GM18517 (cell line): ENCODE measurements around the gene RAPGEF4.
"Not testable (repeated sequence)": the region's sequence is repeated elsewhere in the genome, so short reads cannot be mapped to it uniquely, and the experiment has no call there.

ENCODE experiments used
- ATAC-seq: cut with Tn5 transposase; IDR thresholded peaks from one replicate; pipeline ENCODE4 v1.9.1; 2021; ENCODE audit warnings: mild to moderate bottlenecking, moderate library complexity; ENCODE audit not compliant: unreplicated experiment

RAPGEF4 gene

DNA sequence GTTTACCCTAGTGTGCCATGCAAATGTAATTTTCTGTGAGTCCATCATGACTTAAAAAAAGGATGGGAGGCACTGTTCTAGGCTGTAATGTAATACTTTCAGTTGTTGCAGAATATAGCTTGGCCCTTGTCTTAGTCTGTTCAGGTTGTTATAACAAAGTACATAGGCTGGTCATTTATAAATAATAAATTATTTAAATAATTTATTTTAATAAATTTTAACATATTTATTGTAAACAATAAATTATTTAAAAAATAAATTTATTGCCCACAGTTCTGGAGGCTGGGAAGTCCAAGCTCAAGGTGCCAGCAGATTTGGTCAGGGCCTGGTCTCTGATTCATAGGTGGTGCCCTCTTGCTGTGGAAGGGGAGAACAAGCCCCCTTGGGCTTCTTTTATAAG, 35.2 kb downstream of the RAPGEF4 start:
- no peak for ATAC-seq

DNA sequence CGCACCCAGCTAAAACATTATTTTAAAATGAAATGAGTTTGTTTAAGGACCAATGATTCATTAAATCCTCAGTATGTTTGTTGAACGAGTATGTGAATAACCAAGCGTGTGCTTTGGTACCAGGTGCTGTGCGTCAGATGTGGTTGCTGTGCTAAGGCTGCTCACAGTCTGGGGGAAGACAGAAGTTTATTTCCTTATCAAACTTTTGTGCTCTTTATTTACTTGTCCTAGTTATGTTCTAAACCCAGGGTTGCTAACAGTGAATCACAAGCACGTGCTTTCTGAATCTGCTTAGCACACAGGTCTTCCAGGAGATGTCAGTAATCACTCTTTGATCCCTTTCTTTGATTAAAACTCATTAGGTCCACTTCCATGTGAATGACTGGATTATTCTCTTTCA, 37.0 kb downstream of the RAPGEF4 start:
- no peak for ATAC-seq

DNA sequence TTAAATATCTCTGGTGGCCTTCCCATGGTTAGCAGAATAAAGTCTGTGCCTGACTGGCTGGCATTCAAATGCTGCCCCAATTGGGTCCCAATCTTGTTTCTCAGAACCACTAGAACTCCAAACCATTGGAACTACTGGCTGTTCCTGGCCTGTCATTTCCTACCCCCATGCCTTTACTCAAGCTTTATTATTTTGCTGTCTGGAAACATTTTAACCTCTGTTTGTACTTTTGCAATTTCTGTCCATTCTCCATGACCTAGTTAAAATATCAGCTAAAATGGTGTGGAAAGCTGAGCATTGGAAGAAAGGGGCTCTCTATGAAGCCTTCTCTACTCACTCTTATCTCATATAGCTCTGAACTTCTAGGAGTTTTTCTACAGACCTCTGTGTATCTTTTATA, 38.7 kb downstream of the RAPGEF4 start:
- no peak for ATAC-seq

DNA sequence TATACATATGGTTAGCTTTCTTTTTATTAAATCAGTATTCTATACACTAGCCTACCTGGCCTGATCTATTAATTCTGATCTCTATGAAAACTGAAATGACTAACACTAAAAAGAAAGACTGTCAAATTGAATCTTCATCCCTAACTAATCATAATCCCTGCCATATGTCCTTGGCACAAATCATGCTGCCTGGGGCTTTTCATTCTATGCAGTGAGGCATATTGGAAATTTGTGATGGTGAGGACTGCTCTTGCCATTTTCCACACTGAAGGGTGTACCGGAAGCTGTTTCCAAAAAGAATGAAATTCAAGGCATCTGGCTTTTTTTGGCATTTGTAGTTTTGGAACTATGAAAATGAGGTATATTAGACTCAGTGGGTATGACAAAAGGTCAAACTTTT, 39.7 kb downstream of the RAPGEF4 start:
- no peak for ATAC-seq

DNA sequence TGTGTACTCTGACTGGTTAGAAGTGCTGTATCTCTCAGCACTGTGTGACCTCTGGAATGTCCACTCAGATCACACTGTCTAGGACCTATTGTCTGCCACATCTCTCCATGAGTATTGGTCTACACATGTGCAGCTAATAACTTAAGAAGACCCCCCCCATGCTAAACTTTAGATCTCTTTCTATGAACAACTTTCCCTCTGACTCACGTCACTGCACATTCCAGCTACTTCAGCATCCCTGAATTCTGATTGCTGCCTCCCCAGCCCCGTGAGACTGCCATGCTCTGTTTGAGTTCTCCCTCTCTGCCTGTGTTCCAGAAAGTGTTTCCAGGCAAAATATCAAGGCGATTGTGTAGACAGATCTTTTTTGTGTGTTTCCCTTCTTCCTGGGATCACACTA, 41.8 kb downstream of the RAPGEF4 start:
- ATAC-seq: no peak

DNA sequence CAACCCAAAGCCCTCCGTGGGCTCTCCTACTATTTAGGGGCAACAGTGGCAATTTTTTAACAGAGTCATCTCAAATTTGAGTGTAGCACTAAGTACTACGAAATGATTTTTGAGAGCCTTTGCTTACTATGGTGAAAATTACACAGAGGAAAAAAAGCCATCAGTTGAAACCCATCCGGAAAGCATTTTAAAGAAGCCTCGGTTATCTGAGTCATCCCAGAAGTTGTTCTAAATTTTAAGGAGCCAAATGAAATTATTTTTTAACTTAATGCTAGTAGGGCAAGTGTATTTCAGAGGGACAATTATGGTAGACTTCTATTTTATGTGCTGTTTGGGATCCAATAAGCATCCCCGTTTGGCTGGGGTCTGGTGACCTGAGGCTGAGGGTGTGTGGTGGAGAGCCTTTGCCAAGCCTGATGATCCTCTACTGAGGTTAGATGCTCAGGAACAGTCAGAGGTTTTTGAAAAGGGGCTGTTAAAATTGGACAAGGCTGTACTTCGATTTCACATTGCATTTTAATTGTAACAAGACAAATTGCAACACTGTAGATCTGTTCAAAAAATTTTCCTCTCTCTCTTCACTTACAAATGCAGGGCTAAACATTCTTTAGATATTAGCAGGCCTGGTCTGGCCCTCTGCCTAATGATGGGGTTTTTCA, 47.0 kb downstream of the RAPGEF4 start:
- ATAC-seq: no peak

DNA sequence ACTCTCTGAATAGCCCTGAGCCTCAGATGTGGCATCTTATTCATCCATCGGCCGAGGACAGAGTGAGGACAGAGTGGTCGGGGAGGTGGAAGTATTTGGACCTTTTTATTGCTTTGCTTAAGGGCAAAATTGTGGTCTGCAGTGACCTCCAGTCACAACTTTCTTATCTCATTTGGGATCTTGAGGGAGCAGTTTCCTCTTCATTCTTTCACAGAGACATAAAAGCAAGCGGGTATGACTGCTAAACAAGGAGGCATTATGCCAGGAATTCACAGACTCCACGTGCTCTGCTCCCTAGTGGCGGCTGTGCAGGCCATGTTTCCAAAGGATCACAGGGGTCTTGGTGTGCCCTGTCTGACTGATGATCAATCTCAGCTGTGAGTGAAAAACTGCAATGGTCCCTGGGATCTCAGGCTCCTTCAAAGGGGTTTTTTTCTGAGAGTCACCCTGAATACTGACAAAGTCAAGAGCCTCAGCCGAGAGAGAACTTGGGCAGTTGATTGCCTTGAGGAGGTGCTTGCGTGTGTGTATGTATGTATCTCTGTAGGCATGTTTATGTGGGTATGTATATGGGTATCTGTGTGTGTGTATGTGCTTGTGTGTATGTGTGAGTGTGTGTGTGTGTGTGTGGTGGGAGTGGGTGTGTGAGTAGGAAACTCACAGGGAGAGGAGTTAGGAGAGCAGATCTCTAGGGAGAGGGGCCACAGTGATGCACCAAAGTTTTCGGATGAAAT, 47.7 kb downstream of the RAPGEF4 start:
- ATAC-seq: no peak

DNA sequence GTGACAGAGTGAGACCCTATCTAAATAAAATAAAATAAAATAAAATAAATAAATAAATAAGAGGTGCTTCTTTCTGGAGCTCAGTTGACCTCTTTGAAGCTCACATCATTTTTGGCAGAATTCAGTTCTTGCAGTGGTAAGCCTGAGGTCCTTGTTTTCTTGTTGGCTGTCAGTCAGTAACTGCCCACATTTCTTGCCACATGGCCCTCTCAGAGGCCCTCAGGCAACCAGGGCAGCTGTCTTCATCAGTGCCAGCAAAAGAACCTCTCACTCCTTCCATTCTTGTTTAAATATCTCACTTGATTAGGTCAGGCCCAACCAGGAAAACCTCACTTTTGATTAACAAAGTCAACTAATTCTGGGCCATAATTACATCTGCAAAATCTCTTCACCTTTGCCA, 53.2 kb downstream of the RAPGEF4 start:
- ATAC-seq: no peak

DNA sequence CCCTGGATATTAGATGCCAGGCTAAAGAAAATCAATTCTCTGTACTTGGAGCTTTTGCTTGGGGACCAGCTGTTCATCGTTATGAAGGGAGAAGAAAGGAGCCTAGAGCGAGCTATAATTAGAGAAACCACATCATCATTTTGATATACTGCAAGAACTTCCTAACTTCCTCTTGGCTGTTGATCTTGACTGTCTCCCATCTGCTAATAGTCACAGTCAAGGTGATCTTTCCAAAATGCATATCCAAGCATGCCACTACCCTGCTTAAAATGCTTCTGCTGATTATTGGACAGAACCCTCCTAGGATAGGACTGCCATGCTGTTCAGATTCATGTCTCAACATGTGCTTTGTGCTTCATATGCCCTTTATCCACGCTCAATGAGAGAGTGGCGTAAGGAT, 54.8 kb downstream of the RAPGEF4 start:
- ATAC-seq: no peak

DNA sequence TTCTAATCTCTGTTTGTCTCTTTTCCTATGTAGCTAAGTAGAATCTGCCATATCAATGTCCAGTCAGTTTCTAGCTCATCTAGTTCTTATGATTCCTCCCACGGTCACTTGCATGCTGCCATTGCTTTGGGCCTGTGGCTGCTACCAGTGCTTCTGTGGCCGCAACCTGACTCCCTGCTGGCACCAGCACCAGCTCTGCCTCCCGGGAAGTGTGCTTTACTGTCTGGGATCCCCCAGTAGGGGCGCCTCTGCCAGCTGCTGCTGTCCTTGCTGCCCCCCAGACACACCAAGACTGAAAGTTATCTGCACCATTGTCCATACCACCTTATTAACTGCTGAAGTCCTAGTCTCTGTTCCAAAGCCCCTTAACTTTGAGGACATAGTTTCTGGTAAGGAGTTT, 56.3 kb downstream of the RAPGEF4 start:
- no peak for ATAC-seq

DNA sequence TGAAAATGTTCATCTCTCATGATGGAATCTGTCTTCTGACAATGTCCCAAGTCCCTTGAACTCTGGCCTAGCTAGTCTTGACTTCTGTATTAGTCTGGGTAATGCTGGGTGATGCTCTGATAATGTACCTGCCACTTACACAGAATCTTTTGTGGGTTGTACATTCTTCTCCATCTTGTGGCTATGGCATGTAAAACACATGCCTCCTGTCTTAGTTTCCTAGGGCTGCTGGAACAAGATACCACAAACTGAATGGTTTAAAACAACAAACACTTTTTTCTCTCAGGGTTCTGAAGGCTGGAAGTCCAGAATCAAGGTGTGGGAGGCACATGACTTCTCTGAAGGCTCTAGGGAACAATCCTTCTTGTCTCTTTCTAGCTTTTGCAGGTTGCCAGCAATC, 57.1 kb downstream of the RAPGEF4 start:
- no peak for ATAC-seq

DNA sequence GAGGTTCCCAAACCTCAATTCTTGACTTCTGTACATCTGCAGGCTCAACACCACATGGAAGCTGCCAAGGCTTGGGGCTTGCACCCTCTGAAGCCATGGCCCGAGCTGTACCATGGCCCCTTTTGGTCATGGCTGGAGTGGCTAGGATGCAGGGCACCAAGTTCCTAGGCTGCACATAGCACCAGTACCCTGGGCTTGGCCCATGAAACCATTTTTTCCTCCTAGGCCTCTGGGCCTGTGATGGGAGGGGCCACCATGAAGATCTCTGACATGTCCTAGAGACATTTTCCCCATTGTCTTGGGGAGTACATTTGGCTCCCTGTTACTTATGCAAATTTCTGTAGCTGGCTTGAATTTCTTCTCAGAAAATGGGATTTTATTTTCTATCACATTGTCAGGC, 67.7 kb downstream of the RAPGEF4 start:
- not testable (repeated sequence) for ATAC-seq

DNA sequence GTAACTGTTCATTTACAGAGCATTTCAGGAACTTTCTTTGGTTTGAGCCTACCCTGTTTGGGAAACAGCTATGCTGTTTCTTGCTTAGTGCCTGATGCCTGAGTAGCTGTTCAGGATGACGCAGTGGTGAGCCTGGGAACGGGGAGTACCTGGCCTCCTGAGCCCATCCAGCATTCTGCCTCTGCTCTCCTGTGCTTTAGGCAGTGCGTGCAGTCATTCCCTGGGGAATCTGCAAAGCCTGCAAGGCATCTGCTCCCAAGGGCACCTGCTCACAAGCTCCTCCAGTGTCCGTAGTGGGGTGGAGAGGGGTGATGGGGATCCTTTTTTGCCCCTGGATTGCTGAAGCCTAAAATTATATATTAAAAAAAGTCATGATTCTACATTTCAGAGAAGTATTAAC, 68.8 kb downstream of the RAPGEF4 start:
- ATAC-seq: no peak

DNA sequence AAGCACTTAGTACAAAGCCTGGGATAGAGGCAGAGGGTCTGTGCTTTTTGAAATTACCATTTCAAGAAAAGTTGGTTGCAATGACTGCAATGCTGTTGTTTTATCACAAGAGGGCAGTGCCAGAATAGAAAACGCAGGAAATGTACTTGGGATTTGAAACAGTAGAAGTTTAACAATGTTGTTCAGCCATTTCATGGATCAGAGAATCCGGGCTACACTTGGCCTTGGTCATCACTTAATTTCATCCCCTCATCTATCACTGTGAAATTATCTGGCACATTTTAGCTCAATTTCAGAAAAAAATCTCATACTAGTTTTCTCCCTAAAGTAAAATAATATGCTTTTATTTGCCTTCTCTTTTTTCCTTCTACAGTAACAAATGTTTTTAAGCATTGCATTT, 70.8 kb downstream of the RAPGEF4 start:
- no peak for ATAC-seq

DNA sequence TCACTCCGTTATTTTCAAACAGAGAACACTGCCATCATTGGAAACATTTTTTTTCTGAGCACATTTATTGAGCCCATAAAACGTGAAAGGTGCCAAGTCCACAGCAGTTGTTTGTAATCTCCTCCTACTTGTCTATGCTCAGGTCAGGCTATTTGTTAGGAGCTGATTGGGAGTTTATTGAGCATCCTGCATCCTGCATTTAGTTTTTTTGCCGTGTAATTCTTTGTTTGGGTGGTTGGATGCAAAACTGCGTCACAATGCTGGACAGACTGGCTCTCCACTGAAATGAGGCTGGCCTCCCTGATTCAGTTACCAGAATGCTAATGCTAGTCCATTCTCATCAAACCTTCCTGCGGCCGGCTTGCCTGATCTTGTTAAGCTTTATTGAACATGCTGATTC, 71.4 kb downstream of the RAPGEF4 start:
- ATAC-seq: no peak

DNA sequence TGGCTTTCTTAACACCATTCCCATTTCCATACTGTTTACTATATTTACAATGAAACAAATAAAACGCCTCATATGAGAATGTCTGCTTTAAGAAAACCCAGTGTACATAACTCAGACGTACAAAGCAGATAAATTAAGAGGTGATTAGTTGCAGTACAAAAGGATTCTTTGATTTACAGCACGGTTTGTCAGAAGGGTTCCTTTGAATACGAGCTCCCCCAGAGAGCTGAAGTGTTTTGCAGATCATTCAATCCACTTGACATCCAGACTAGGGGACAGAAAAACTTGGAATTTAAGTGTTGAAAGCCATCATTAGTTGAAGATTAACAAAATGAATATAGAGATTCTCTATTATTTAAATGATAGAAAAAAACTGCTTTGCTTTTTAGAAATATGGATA, 72.5 kb downstream of the RAPGEF4 start:
- no peak for ATAC-seq

DNA sequence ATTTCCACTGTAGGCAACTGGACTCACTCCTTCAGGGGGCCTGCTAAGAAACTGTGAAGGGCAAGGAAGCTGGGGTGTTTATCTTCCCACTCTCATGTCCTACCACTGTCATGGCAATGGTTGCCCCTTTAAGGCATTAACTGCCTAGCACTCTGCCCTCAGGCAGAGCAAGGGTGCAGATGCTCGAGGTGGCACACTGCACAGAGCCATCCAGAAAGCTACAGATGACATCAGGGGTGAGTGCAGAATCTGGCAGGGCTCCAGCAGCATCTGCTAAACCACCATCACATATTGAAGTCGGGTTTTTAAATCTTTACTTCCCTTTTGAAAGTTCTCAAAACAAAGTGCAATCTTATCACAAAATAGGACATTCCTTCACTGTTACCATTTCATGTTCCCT, 75.4 kb downstream of the RAPGEF4 start:
- ATAC-seq: no peak

DNA sequence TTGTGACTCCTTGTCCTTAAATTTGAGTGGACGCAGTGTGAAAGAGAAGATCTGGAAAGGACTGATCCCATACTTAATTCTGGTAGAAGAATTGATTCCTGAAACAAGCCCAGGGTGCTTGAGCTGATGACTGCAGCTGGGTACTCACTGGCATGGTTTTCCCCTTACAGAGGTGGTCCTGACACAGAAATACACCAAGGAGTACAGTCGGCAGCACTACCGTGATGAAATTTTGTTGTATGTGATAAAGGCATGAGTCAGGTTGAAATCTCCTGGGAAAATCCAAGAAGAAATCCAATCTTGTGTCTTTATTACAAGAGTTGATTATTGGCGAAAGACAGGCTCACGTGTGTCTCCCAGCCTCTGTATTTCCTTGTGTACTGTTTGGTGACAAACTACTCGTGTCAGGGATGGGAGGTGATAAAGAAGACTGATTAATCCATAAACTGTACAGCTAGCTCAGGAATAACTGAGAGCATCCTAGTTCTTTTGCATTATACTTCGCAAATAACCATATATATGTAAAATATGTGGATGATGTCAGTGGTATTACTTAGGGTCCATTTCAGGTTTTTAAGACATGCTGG, 76.6 kb downstream of the RAPGEF4 start:
- no peak for ATAC-seq

DNA sequence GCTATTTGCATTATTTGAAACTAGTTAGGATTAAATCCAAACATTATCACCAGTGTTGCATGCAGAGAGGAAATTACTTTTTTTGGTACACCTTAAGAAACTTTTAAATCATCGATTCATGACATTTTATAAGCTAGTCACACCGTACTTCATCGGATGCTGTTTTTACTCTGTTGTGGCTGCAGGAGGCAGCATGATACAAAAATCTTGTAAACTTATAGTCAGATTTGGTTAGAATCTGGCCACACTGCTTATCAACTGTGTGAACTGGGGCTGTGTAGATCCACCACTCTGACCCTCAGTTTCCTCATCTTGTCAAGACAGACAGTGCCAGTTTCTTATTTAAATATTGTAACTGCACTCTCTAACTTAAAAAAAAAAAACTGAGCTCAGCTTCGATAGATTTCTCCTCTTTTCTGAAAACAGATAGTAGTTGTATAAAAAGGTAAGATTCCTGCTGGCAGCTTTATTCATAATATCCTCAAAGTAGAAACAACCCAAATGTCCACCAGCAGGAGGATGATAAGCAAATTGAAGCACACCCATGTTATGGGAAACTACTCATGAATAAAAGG, 77.8 kb downstream of the RAPGEF4 start:
- no peak for ATAC-seq

DNA sequence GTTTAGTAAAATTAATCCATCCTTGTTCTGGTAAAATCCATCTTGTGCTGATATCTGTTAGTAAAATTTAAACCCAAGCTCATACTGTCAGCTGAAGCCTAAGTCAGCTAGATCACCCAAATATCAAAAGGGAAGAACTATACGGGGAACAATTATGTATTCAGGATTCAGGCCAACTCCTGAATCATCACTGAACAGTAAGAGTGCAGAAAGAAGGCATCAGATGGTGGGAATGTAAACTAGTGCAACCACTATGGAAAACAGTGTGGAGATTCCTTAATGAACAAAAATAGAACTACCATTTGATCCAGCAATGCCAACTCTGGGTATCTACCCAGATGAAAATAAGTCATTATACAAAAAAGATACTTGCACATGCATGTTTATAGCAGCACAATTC, 81.8 kb downstream of the RAPGEF4 start:
- no peak for ATAC-seq

DNA sequence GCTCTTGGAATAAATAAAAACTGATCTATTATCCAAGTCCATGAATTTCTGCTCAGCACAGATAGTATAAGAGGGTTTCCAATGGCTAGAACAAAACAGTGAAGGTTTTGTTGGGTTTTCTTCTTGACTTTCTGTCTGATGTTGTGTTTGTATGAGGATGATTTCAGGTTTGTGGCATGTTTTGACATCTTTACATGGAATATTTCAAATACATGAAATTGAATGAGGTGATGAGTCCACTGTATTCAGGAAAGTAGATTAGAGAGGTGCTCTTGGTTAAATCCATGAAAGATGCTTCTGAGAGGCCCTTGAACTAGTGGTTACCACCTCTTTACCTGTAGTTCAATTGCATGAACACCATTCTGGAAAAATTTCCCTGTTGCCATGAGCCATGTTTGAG, 84.3 kb downstream of the RAPGEF4 start:
- ATAC-seq: no peak
